Measurements from ENCODE around the gene ZC3H18.

Gene ZC3H18

GRCh38 chr16:88554711-88555264, 15.4 kb upstream of the ZC3H18 start:
- no peak for ATAC-seq
- no peak for TF ChIP-seq TOX (CRISPR knock-in tag; IDR thresholded peaks at IDR 0.05; ENCODE audit: borderline replicate concordance)
- TF ChIP-seq SNAI2 (CRISPR knock-in tag; IDR thresholded peaks at IDR 0.05) = no peak

- no peak for ATAC-seq
- no peak for TF ChIP-seq ESRRG (CRISPR knock-in tag; IDR thresholded peaks at IDR 0.05)
- TF ChIP-seq OSR1 (CRISPR knock-in tag; IDR thresholded peaks at IDR 0.05) = no peak
- TF ChIP-seq RARB (CRISPR knock-in tag; IDR thresholded peaks at IDR 0.05) = no peak
- TF ChIP-seq, protein P1, sequence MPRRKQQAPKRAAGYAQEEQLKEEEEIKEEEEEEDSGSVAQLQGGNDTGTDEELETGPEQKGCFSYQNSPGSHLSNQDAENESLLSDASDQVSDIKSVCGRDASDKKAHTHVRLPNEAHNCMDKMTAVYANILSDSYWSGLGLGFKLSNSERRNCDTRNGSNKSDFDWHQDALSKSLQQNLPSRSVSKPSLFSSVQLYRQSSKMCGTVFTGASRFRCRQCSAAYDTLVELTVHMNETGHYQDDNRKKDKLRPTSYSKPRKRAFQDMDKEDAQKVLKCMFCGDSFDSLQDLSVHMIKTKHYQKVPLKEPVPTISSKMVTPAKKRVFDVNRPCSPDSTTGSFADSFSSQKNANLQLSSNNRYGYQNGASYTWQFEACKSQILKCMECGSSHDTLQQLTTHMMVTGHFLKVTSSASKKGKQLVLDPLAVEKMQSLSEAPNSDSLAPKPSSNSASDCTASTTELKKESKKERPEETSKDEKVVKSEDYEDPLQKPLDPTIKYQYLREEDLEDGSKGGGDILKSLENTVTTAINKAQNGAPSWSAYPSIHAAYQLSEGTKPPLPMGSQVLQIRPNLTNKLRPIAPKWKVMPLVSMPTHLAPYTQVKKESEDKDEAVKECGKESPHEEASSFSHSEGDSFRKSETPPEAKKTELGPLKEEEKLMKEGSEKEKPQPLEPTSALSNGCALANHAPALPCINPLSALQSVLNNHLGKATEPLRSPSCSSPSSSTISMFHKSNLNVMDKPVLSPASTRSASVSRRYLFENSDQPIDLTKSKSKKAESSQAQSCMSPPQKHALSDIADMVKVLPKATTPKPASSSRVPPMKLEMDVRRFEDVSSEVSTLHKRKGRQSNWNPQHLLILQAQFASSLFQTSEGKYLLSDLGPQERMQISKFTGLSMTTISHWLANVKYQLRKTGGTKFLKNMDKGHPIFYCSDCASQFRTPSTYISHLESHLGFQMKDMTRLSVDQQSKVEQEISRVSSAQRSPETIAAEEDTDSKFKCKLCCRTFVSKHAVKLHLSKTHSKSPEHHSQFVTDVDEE (CRISPR knock-in tag; IDR thresholded peaks at IDR 0.05) = no peak
- no peak for TF ChIP-seq CSDC2 (CRISPR knock-in tag; IDR thresholded peaks at IDR 0.05)
- TF ChIP-seq ZC3H10 (CRISPR knock-in tag; IDR thresholded peaks at IDR 0.05) = no peak
- no peak for TF ChIP-seq TCF4 (CRISPR knock-in tag; IDR thresholded peaks at IDR 0.05; ENCODE audit: borderline replicate concordance)
- TF ChIP-seq ISL1 (CRISPR knock-in tag; IDR thresholded peaks at IDR 0.05) = no peak
Observed at GRCh38 chr16:88556294-88556988, 13.8 kb upstream of the ZC3H18 start.

- ATAC-seq = peak; percentile 78
- TF ChIP-seq GLIS3 (CRISPR knock-in tag; IDR thresholded peaks at IDR 0.05) (no peak), PPARA (CRISPR knock-in tag; IDR thresholded peaks at IDR 0.05; ENCODE audit: borderline replicate concordance) (no peak), CSRNP3 (CRISPR knock-in tag; IDR thresholded peaks at IDR 0.05) (no peak), ZFP30 (CRISPR knock-in tag; IDR thresholded peaks at IDR 0.05) (no peak), ZNF8 (CRISPR knock-in tag; IDR thresholded peaks at IDR 0.05) (no peak), SNAI2 (CRISPR knock-in tag; IDR thresholded peaks at IDR 0.05) (no peak), ZNF70 (CRISPR knock-in tag; IDR thresholded peaks at IDR 0.05) (no peak), ZNF565 (CRISPR knock-in tag; conservative IDR thresholded peaks at IDR 0.05; ENCODE audit: low read depth) (no peak), TCF4 (CRISPR knock-in tag; IDR thresholded peaks at IDR 0.05; ENCODE audit: borderline replicate concordance) (no peak), CSDC2 (CRISPR knock-in tag; IDR thresholded peaks at IDR 0.05) (no peak), ZC3H10 (CRISPR knock-in tag; IDR thresholded peaks at IDR 0.05) (no peak), RARB (CRISPR knock-in tag; IDR thresholded peaks at IDR 0.05) (no peak), BACH2 (CRISPR knock-in tag; IDR thresholded peaks at IDR 0.05; ENCODE audit: borderline replicate concordance) (no peak), OSR1 (CRISPR knock-in tag; IDR thresholded peaks at IDR 0.05) (no peak), ARNTL (CRISPR knock-in tag; IDR thresholded peaks at IDR 0.05; ENCODE audit: borderline replicate concordance, low read depth) (no peak), POU6F1 (CRISPR knock-in tag; IDR thresholded peaks at IDR 0.05; ENCODE audit: borderline replicate concordance, low read depth) (no peak), ESRRG (CRISPR knock-in tag; IDR thresholded peaks at IDR 0.05) (no peak)
- TF ChIP-seq, protein P2, sequence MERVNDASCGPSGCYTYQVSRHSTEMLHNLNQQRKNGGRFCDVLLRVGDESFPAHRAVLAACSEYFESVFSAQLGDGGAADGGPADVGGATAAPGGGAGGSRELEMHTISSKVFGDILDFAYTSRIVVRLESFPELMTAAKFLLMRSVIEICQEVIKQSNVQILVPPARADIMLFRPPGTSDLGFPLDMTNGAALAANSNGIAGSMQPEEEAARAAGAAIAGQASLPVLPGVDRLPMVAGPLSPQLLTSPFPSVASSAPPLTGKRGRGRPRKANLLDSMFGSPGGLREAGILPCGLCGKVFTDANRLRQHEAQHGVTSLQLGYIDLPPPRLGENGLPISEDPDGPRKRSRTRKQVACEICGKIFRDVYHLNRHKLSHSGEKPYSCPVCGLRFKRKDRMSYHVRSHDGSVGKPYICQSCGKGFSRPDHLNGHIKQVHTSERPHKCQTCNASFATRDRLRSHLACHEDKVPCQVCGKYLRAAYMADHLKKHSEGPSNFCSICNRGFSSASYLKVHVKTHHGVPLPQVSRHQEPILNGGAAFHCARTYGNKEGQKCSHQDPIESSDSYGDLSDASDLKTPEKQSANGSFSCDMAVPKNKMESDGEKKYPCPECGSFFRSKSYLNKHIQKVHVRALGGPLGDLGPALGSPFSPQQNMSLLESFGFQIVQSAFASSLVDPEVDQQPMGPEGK (CRISPR knock-in tag; IDR thresholded peaks at IDR 0.05; ENCODE audit: borderline replicate concordance) = no peak
- TF ChIP-seq, protein P1 (CRISPR knock-in tag; IDR thresholded peaks at IDR 0.05) = no peak
- TF ChIP-seq, protein P3, sequence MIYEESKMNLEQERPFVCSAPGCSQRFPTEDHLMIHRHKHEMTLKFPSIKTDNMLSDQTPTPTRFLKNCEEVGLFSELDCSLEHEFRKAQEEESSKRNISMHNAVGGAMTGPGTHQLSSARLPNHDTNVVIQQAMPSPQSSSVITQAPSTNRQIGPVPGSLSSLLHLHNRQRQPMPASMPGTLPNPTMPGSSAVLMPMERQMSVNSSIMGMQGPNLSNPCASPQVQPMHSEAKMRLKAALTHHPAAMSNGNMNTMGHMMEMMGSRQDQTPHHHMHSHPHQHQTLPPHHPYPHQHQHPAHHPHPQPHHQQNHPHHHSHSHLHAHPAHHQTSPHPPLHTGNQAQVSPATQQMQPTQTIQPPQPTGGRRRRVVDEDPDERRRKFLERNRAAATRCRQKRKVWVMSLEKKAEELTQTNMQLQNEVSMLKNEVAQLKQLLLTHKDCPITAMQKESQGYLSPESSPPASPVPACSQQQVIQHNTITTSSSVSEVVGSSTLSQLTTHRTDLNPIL (CRISPR knock-in tag; IDR thresholded peaks at IDR 0.05; ENCODE audit: low read depth) = no peak
Observed at GRCh38 chr16:88558457-88559442, 11.5 kb upstream of the ZC3H18 start.

All from SK-N-SH treated with all-trans-retinoic acid at 6 μM for 48 hours (cell line).